WERI-Rb-1 (cell line): ENCODE results near the gene NAPG.

Source experiments
- DNase-seq: peaks from one replicate; pipeline ENCODE4 v3.0.0-alpha.2; 2020
- H3K27ac ChIP-seq: fragments of 250-450 bp; sonication (Bioruptor Pico); 2 replicates; pipeline ENCODE4 v1.5.1; 2020; ENCODE audit warnings: mild to moderate bottlenecking, moderate library complexity
- H3K27me3 ChIP-seq: fragments of 250-450 bp; sonication (Bioruptor Pico); 2 replicates; pipeline ENCODE4 v1.5.1; 2021; ENCODE audit warnings: mild to moderate bottlenecking, low read depth, moderate library complexity; ENCODE audit not compliant: insufficient read depth, severe bottlenecking
- H3K36me3 ChIP-seq: fragments of 250-450 bp; sonication (Bioruptor Pico); 2 replicates; pipeline ENCODE4 v1.5.1; 2020; ENCODE audit warnings: mild to moderate bottlenecking, moderate library complexity
- H3K4me3 ChIP-seq: 2 replicates; pipeline ENCODE4 v1.5.1; 2011; ENCODE audit warnings: low read depth, mild to moderate bottlenecking, control low read depth, low read length
- H3K9me3 ChIP-seq: fragments of 250-450 bp; sonication (Bioruptor Pico); 2 replicates; pipeline ENCODE4 v1.5.1; 2021; ENCODE audit warnings: mild to moderate bottlenecking, moderate library complexity; ENCODE audit not compliant: severe bottlenecking
- CTCF ChIP-seq: IDR thresholded peaks from 2 replicates; pipeline ENCODE4 v1.5.1; 2011; ENCODE audit warnings: low read depth, mild to moderate bottlenecking, control low read depth, inconsistent platforms, low read length

The NAPG gene

DNA sequence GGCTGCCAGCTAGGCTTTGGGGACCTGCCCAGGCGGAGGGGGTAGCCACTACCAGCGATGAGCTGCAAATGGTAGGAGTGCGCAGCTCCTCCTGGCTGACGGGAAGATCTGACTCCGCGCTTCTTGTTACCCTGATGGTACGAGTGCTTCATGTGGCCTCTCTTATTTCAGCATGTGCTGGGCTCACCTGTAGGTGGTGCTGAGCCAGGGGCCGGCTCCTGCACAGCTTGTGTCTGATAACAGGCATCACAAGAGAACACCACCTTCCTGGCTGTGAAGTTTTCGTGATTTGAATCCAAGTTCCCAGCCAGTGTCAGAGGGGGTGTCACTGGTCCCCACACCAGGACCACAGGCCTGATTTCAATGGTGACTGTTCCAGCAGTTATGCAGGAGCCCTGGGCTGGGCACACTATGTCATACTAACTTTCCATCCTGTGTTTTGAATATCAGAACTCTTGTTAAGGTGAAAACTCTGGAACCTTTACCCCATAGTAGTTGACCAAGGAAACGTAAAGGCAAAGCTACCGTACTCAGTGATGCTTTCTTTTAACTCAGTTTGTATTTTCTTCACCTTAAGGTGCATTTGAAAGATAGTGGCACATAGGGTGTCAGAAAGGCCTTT, 43.4 kb upstream of the NAPG start:
- TF ChIP-seq CTCF: 0 out of 2 replicates have a peak, but pooled peaks have one; percentile 6
- Histone ChIP-seq H3K36me3 (peaks cover 5% of the 10 kb centered on the region; the same call in 1 of the 2 replicates), H3K27me3 (no peaks in the 10 kb centered on the region), H3K27ac (no peak overlapping the region), H3K4me3 (no peak overlapping the region), H3K9me3 (no peaks in the 10 kb centered on the region)
- no peak for DNase-seq

GRCh38 chr18:10482985-10483949, 42.6 kb upstream of the NAPG start:
- DNase-seq: no peak
- Histone ChIP-seq H3K36me3 (peaks cover 5% of the 10 kb centered on the region; the same call in 1 of the 2 replicates), H3K4me3 (no peak overlapping the region), H3K9me3 (no peaks in the 10 kb centered on the region), H3K27me3 (no peaks in the 10 kb centered on the region), H3K27ac (no peak overlapping the region)
- no peak for TF ChIP-seq CTCF

GRCh38 chr18:10485475-10485874, 40.4 kb upstream of the NAPG start:
- H3K4me3 ChIP-seq: no peak overlapping the region
- no peak for DNase-seq
- no peaks in the 10 kb centered on the region for H3K27me3 ChIP-seq
- H3K9me3 ChIP-seq: no peaks in the 10 kb centered on the region
- no peak for TF ChIP-seq CTCF
- H3K27ac ChIP-seq: no peak overlapping the region
- peaks cover 5% of the 10 kb centered on the region; the same call in 1 of the 2 replicates for H3K36me3 ChIP-seq

DNA sequence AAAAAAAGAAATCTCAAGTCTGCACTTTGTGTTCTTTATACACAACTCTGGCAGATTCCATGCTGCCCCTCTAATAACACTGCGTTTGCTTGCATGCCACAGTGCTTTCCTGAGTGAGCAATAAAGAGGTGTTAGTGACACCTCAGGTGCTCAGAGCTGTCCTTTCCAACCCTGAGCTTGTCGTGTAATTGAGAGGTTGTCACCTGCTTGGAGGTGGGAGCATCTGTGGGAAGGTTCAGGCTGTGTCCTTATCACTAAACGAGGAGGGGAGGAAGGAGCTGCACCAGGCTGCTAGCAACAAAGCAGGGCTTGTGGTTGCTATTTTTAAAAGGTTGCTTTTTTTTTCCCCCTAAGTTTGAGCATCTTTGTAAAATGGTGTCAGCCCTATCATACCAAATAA, 39.5 kb upstream of the NAPG start:
- H3K27ac ChIP-seq: no peak overlapping the region
- H3K36me3 ChIP-seq: peaks cover 5% of the 10 kb centered on the region; the same call in 1 of the 2 replicates
- no peaks in the 10 kb centered on the region for H3K27me3 ChIP-seq
- H3K9me3 ChIP-seq: no peaks in the 10 kb centered on the region
- no peak for DNase-seq
- no peak for TF ChIP-seq CTCF
- no peak overlapping the region for H3K4me3 ChIP-seq

DNA sequence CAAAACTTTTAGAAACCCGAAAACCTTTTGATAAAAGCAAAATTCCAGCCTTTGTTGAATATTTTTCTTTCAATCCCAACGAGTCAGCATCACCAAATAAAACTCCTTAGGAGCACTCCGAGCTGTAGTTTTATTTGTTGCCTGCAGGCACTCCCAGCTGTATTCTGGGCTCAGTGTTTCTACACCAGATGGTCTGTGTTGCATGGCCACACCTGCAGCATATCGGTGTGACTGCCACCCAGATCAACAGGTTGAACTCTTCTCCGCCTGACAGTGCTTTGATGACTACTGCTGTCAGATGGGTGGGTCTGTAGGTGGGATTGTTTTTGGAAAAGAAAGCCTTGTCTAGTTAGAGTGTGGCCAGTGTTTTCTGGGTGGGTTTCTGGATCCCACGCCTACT, 38.7 kb upstream of the NAPG start:
- no peaks in the 10 kb centered on the region for H3K27me3 ChIP-seq
- DNase-seq: no peak
- no peak for TF ChIP-seq CTCF

More for the DNA sequence above, 38.7 kb upstream of the NAPG start:
- no peak overlapping the region for H3K27ac ChIP-seq
- peaks cover 5% of the 10 kb centered on the region; the same call in 1 of the 2 replicates for H3K36me3 ChIP-seq
- H3K4me3 ChIP-seq: no peak overlapping the region
- no peaks in the 10 kb centered on the region for H3K9me3 ChIP-seq
